ENCODE measurements around the gene MAP4K2. TPM values are rescaled to one million over a fixed set of nuclear protein-coding genes. Genes with fewer than 3 reads are reported as not detected.

The MAP4K2 gene
- total RNA-seq, 2 experiments from 2014 or later: 92.0 to 96.2 TPM

GRCh38 chr11:64800303-64801157 is 2.5 kb downstream of the MAP4K2 start:
- POLR2A ChIA-PET: interaction anchor here (0.5 to 2.7 kb wide), 6 partner anchors 10 to 37 kb away, joined by 3 to 26 read pairs (median 4); partner anchors contain the start of gene SF1
- H3K27ac Mint-ChIP-seq: peak overlapping the region; percentile 82
- H3K4me3 Mint-ChIP-seq: no peak overlapping the region
- H3K36me3 Mint-ChIP-seq: peaks cover 8% of the 10 kb centered on the region
- ATAC-seq (ENCODE audit: low read depth) (no peak), DNase-seq (no peak)
- peaks cover 32% of the 10 kb centered on the region for H3K4me1 Mint-ChIP-seq
- no peaks in the 10 kb centered on the region for H3K9me3 Mint-ChIP-seq
- no peaks in the 10 kb centered on the region for H3K27me3 Mint-ChIP-seq

GRCh38 chr11:64799623-64800302 is 3.3 kb downstream of the MAP4K2 start:
- Mint-ChIP-seq H3K9me3 (no peaks in the 10 kb centered on the region), H3K27ac (peak overlapping the region; percentile 30), H3K36me3 (peaks cover 10% of the 10 kb centered on the region), H3K27me3 (no peaks in the 10 kb centered on the region), H3K4me1 (peaks cover 35% of the 10 kb centered on the region), H3K4me3 (no peak overlapping the region)
- POLR2A ChIA-PET: interaction anchor here (0.9 to 1.2 kb wide), 3 partner anchors 11 to 15 kb away, joined by 3 to 4 read pairs (median 4); no protein-coding TSS in a partner anchor
- DNase-seq: no peak
- no peak for ATAC-seq (ENCODE audit: low read depth)

GRCh38 chr11:64799256-64799622 is 3.8 kb downstream of the MAP4K2 start:
- Mint-ChIP-seq H3K4me3 (no peak overlapping the region), H3K27me3 (no peaks in the 10 kb centered on the region), H3K36me3 (peaks cover 12% of the 10 kb centered on the region), H3K4me1 (peaks cover 39% of the 10 kb centered on the region), H3K27ac (peak overlapping the region; percentile 30), H3K9me3 (no peaks in the 10 kb centered on the region)
- DNase-seq (no peak), ATAC-seq (ENCODE audit: low read depth) (no peak)
- POLR2A ChIA-PET: interaction anchor here (1.2 kb wide), 1 partner anchor 13 kb away, joined by 4 read pairs; no protein-coding TSS in a partner anchor

- Mint-ChIP-seq H3K27me3 (no peaks in the 10 kb centered on the region), H3K4me3 (no peak overlapping the region), H3K27ac (peak overlapping the region; percentile 46), H3K9me3 (no peaks in the 10 kb centered on the region), H3K4me1 (peaks cover 44% of the 10 kb centered on the region), H3K36me3 (peaks cover 15% of the 10 kb centered on the region)
- POLR2A ChIA-PET: interaction anchor here (0.9 to 2.5 kb wide), 2 partner anchors 9 to 18 kb away, joined by 4 to 12 read pairs; partner anchors contain the start of gene SF1
- DNase-seq: no peak
- no peak for ATAC-seq (ENCODE audit: low read depth)
Measured at GRCh38 chr11:64796757-64797541, 6.1 kb downstream of the MAP4K2 start.

- peak overlapping the region; percentile 46 for H3K27ac Mint-ChIP-seq
- no peaks in the 10 kb centered on the region for H3K9me3 Mint-ChIP-seq
- POLR2A ChIA-PET: interaction anchor here (2.5 kb wide), 1 partner anchor 17 kb away, joined by 12 read pairs; the partner anchor contains the start of gene SF1
- ATAC-seq (ENCODE audit: low read depth) (no peak), DNase-seq (no peak)
- no peaks in the 10 kb centered on the region for H3K27me3 Mint-ChIP-seq
- H3K4me1 Mint-ChIP-seq: peaks cover 42% of the 10 kb centered on the region
- peaks cover 15% of the 10 kb centered on the region for H3K36me3 Mint-ChIP-seq
- no peak overlapping the region for H3K4me3 Mint-ChIP-seq
Measured at GRCh38 chr11:64796047-64796756, 6.8 kb downstream of the MAP4K2 start.

- H3K27ac Mint-ChIP-seq: peak overlapping the region; percentile 96
- no peak for ATAC-seq (ENCODE audit: low read depth)
Measured at GRCh38 chr11:64794526-64794925, 8.5 kb downstream of the MAP4K2 start.

GRCh38 chr11:64793271-64794160 is 9.5 kb downstream of the MAP4K2 start:
- Mint-ChIP-seq H3K27ac (peak overlapping the region; percentile 96), H3K4me3 (peak overlapping the region; percentile 35), H3K4me1 (peaks cover 30% of the 10 kb centered on the region), H3K36me3 (peaks cover 12% of the 10 kb centered on the region), H3K9me3 (no peaks in the 10 kb centered on the region), H3K27me3 (no peaks in the 10 kb centered on the region)
- ATAC-seq (ENCODE audit: low read depth) (peak; percentile 62), DNase-seq (no peak)
- POLR2A ChIA-PET: interaction anchor here (0.8 to 2.6 kb wide), 6 partner anchors 8 to 49 kb away, joined by 3 to 11 read pairs (median 4); partner anchors contain the start of genes MAP4K2, RASGRP2 and SF1

More at GRCh38 chr11:64794526-64794925, 8.5 kb downstream of the MAP4K2 start:
- no peak for DNase-seq
- Mint-ChIP-seq H3K27me3 (no peaks in the 10 kb centered on the region), H3K9me3 (no peaks in the 10 kb centered on the region), H3K36me3 (peaks cover 17% of the 10 kb centered on the region), H3K4me1 (peaks cover 36% of the 10 kb centered on the region), H3K4me3 (no peak overlapping the region)
- POLR2A ChIA-PET: interaction anchor here (0.8 to 2.6 kb wide), 6 partner anchors 8 to 50 kb away, joined by 3 to 11 read pairs (median 4); partner anchors contain the start of genes MAP4K2, RASGRP2 and SF1

GRCh38 chr11:64792482-64792881 is 10.5 kb downstream of the MAP4K2 start:
- Mint-ChIP-seq H3K4me1 (peaks cover 31% of the 10 kb centered on the region), H3K27me3 (no peaks in the 10 kb centered on the region), H3K27ac (peak overlapping the region; percentile 68), H3K36me3 (peaks cover 12% of the 10 kb centered on the region), H3K9me3 (no peaks in the 10 kb centered on the region), H3K4me3 (no peak overlapping the region)
- DNase-seq (no peak), ATAC-seq (ENCODE audit: low read depth) (no peak)
- POLR2A ChIA-PET: interaction anchor here (1.1 kb wide), 1 partner anchor 16 kb away, joined by 3 read pairs; no protein-coding TSS in a partner anchor

- Mint-ChIP-seq H3K36me3 (peaks cover 12% of the 10 kb centered on the region), H3K27me3 (no peaks in the 10 kb centered on the region), H3K4me3 (no peak overlapping the region), H3K4me1 (peaks cover 32% of the 10 kb centered on the region), H3K9me3 (no peaks in the 10 kb centered on the region), H3K27ac (no peak overlapping the region)
- ATAC-seq (ENCODE audit: low read depth): no peak
- DNase-seq: no peak
- POLR2A ChIA-PET: interaction anchor here (1.1 kb wide), 2 partner anchors 13 to 17 kb away, joined by 3 read pairs; no protein-coding TSS in a partner anchor
Measured at GRCh38 chr11:64791781-64792291, 11.2 kb downstream of the MAP4K2 start.

- Mint-ChIP-seq H3K4me1 (peaks cover 21% of the 10 kb centered on the region), H3K27me3 (no peaks in the 10 kb centered on the region), H3K4me3 (no peak overlapping the region), H3K9me3 (no peaks in the 10 kb centered on the region), H3K27ac (no peak overlapping the region), H3K36me3 (peaks cover 12% of the 10 kb centered on the region)
- no peak for DNase-seq
- POLR2A ChIA-PET: interaction anchor here (1.1 kb wide), 1 partner anchor 11 kb away, joined by 3 read pairs; no protein-coding TSS in a partner anchor
- ATAC-seq (ENCODE audit: low read depth): no peak
Measured at GRCh38 chr11:64790205-64791095, 12.6 kb downstream of the MAP4K2 start.
